Left ventricle myocardium inferior (tissue), 1 donor: ENCODE measurements around the gene DOCK10. TPM values are rescaled to one million over a fixed set of nuclear protein-coding genes. Genes with fewer than 3 reads are reported as not detected.

Experiments
- DNase-seq: peaks from one replicate; pipeline ENCODE4 v3.0.0-alpha.2; 2020
- H3K27ac ChIP-seq: fragments of 200-600 bp; replicated peaks from 2 replicates; pipeline ENCODE4 v1.8.0; 2021
- H3K27me3 ChIP-seq: fragments of 200-600 bp; 2 replicates; pipeline ENCODE4 v1.8.0; 2021; ENCODE audit warnings: low read depth
- H3K36me3 ChIP-seq: fragments of 200-600 bp; 2 replicates; pipeline ENCODE4 v1.8.0; 2021
- H3K4me1 ChIP-seq: fragments of 200-600 bp; 2 replicates; pipeline ENCODE4 v1.8.0; 2021
- H3K4me3 ChIP-seq: fragments of 200-600 bp; 2 replicates; pipeline ENCODE4 v1.8.0; 2021; ENCODE audit warnings: mild to moderate bottlenecking, moderate library complexity
- H3K9me3 ChIP-seq: fragments of 200-600 bp; replicated peaks from 2 replicates; pipeline ENCODE4 v1.8.0; 2021
- intact Hi-C: fragments of 100-400 bp; cut with micrococcal nuclease; formaldehyde crosslinking; loops from one replicate; pipeline ENCODE4 v1.11.0; 2022
- total RNA-seq: library from RNA; stranded (reverse); fragmentation: NEBNext Ultra II Directional; extraction: Animal tissue kit (Norgen Biotek cat#: 25700); gene quantifications from one replicate; pipeline ENCODE4 v1.2.1, GENCODE V29; 2021
- TF ChIP-seq, protein P1 (sequence below): fragments of 200-600 bp; IDR thresholded peaks from 2 replicates; pipeline ENCODE4 v1.8.0; 2021; ENCODE audit warnings: antibody characterized with exemption, mild to moderate bottlenecking, borderline replicate concordance
- donor health status: DM: no; HTN: yes; CAD: no; lungs with severe emphysema.

Gene DOCK10
- total RNA-seq, 1 donor from 2014 or later: 1.6 TPM

- no peak overlapping the region for H3K27ac ChIP-seq
These were observed 939 bp downstream of the DOCK10 start for GRCh38 chr2:225041207-225041850.

GRCh38 chr2:225040856-225041206, 1.4 kb downstream of the DOCK10 start:
- intact Hi-C loops: no loop called here
- H3K27me3 ChIP-seq: peaks cover 68% of the 10 kb centered on the region
- H3K4me1 ChIP-seq: peaks cover 17% of the 10 kb centered on the region
- no peak for DNase-seq
- TF ChIP-seq, protein P1, sequence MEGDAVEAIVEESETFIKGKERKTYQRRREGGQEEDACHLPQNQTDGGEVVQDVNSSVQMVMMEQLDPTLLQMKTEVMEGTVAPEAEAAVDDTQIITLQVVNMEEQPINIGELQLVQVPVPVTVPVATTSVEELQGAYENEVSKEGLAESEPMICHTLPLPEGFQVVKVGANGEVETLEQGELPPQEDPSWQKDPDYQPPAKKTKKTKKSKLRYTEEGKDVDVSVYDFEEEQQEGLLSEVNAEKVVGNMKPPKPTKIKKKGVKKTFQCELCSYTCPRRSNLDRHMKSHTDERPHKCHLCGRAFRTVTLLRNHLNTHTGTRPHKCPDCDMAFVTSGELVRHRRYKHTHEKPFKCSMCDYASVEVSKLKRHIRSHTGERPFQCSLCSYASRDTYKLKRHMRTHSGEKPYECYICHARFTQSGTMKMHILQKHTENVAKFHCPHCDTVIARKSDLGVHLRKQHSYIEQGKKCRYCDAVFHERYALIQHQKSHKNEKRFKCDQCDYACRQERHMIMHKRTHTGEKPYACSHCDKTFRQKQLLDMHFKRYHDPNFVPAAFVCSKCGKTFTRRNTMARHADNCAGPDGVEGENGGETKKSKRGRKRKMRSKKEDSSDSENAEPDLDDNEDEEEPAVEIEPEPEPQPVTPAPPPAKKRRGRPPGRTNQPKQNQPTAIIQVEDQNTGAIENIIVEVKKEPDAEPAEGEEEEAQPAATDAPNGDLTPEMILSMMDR: no peak
- no peaks in the 10 kb centered on the region for H3K9me3 ChIP-seq
- no peak overlapping the region for H3K27ac ChIP-seq
- H3K36me3 ChIP-seq: no peaks in the 10 kb centered on the region
- peak overlapping the region; percentile 66 for H3K4me3 ChIP-seq

More at GRCh38 chr2:225041207-225041850, 939 bp downstream of the DOCK10 start:
- H3K27me3 ChIP-seq: peaks cover 68% of the 10 kb centered on the region
- intact Hi-C loops: no loop called here
- H3K4me1 ChIP-seq: peaks cover 17% of the 10 kb centered on the region
- H3K4me3 ChIP-seq: peak overlapping the region; percentile 66
- no peak for DNase-seq
- no peaks in the 10 kb centered on the region for H3K36me3 ChIP-seq
- no peaks in the 10 kb centered on the region for H3K9me3 ChIP-seq
- TF ChIP-seq, protein P1: no peak

GRCh38 chr2:225040142-225040541, 2.1 kb downstream of the DOCK10 start:
- Histone ChIP-seq H3K36me3 (no peaks in the 10 kb centered on the region), H3K4me1 (peaks cover 17% of the 10 kb centered on the region), H3K4me3 (no peak overlapping the region), H3K9me3 (no peaks in the 10 kb centered on the region), H3K27ac (no peak overlapping the region), H3K27me3 (peaks cover 68% of the 10 kb centered on the region)
- TF ChIP-seq, protein P1: no peak
- intact Hi-C loops: no loop called here
- DNase-seq: no peak

GRCh38 chr2:225038231-225038523, 4.1 kb downstream of the DOCK10 start:
- peaks cover 50% of the 10 kb centered on the region for H3K27me3 ChIP-seq
- H3K36me3 ChIP-seq: no peaks in the 10 kb centered on the region
- H3K4me1 ChIP-seq: peaks cover 17% of the 10 kb centered on the region
- intact Hi-C loops: no loop called here
- no peak overlapping the region for H3K27ac ChIP-seq
- H3K4me3 ChIP-seq: no peak overlapping the region
- no peaks in the 10 kb centered on the region for H3K9me3 ChIP-seq
- TF ChIP-seq, protein P1: no peak
- no peak for DNase-seq

GRCh38 chr2:225037415-225038230, 4.6 kb downstream of the DOCK10 start:
- intact Hi-C loops: no loop called here
- no peak for DNase-seq
- Histone ChIP-seq H3K36me3 (no peaks in the 10 kb centered on the region), H3K27me3 (peaks cover 44% of the 10 kb centered on the region), H3K4me3 (no peak overlapping the region), H3K4me1 (peaks cover 14% of the 10 kb centered on the region), H3K9me3 (no peaks in the 10 kb centered on the region), H3K27ac (no peak overlapping the region)
- TF ChIP-seq, protein P1: no peak
